ENCODE results near the gene UGT1A9.

UGT1A9 gene

DNA sequence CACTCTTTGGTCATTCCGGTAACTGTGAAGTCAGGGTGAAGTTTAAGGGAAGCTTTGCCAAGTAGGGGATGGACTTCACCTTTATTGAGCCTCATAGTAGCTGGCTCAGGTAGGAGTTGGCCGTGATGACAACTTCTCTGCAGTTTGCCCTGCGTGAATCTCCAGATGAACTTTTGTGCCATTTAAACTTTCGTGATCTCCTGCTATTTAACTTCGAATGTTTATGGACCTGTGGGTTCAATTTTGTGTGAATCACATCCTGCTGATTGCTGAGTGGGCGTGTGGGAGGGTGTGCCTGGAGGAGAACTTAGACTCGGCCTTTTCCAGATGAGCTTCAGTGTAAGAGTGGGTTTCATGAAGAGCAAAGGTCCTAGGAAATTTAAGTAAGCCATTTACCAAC is 92.6 kb downstream of the UGT1A9 start:
- no peak for FAIRE-seq

- FAIRE-seq: no peak
Measured at GRCh38 chr2:233764761-233765160, 93.1 kb downstream of the UGT1A9 start.

GRCh38 chr2:233766416-233766815 is 94.7 kb downstream of the UGT1A9 start:
- no peak for FAIRE-seq

- FAIRE-seq: no peak
Measured at GRCh38 chr2:233768076-233768475, 96.4 kb downstream of the UGT1A9 start.

GRCh38 chr2:233769260-233769659 is 97.6 kb downstream of the UGT1A9 start:
- FAIRE-seq: no peak

DNA sequence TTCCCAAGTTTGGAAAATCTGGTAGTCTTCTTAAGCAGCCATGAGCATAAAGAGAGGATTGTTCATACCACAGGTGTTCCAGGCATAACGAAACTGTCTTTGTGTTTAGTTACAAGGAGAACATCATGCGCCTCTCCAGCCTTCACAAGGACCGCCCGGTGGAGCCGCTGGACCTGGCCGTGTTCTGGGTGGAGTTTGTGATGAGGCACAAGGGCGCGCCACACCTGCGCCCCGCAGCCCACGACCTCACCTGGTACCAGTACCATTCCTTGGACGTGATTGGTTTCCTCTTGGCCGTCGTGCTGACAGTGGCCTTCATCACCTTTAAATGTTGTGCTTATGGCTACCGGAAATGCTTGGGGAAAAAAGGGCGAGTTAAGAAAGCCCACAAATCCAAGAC is 100.5 kb downstream of the UGT1A9 start:
- FAIRE-seq: no peak

DNA sequence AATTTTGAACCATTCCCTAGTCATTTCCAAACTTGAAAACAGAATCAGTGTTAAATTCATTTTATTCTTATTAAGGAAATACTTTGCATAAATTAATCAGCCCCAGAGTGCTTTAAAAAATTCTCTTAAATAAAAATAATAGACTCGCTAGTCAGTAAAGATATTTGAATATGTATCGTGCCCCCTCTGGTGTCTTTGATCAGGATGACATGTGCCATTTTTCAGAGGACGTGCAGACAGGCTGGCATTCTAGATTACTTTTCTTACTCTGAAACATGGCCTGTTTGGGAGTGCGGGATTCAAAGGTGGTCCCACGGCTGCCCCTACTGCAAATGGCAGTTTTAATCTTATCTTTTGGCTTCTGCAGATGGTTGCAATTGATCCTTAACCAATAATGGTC is 100.9 kb downstream of the UGT1A9 start:
- FAIRE-seq: no peak

DNA sequence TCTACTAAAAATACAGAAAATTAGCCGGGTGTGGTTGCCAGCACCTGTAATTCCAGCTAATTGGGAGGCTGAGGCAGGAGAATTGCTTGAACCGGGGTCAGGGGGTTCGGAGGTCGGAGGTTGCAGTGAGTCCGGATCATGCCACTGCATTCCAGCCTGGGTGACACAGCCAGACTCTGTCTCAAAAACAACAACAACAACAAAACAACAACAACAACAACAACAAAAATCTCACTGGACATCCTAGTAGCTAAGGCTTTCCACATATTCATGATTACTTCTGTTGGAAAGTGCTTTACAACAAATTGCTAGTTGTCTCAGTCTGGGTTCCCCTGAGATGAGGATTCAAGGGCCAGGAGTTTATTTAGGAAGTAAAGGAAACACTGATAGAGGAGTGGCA is 102.2 kb downstream of the UGT1A9 start:
- FAIRE-seq: no peak

- FAIRE-seq: no peak
Measured at GRCh38 chr2:233775414-233775813, 103.7 kb downstream of the UGT1A9 start.

DNA sequence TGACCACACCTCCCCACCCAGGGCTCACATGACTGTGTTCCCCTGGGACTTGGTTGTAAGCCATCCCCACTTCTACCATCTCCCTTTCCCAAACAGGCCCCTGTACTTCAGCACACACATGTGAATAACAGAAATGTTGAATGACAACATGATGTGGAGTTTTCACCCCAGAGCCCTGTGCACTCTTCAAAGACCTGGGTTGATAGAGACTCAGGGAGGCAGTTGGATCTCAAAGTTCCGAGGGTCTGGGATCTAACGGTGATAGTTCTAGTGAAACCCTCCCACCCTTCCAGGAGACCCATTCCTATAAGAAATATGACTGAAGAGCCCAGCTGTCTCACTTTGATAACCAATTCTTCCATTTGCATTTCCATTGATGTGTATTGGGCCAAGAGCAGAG is 106.3 kb downstream of the UGT1A9 start, which contains the start of gene MROH2A:
TSS of gene MROH2A (plus strand) at position 301 of the 400 bp plus-strand sequence. CDS start 1,029 bp downstream, outside the sequence.
- no peak for FAIRE-seq

GRCh38 chr2:233779722-233780121 is 108.0 kb downstream of the UGT1A9 start:
- FAIRE-seq: no peak

GRCh38 chr2:233780771-233781170 is 109.1 kb downstream of the UGT1A9 start:
- no peak for FAIRE-seq

GRCh38 chr2:233789554-233789953 is 117.9 kb downstream of the UGT1A9 start:
- FAIRE-seq: no peak

- no peak for FAIRE-seq
Measured at GRCh38 chr2:233791151-233791882, 119.6 kb downstream of the UGT1A9 start.

DNA sequence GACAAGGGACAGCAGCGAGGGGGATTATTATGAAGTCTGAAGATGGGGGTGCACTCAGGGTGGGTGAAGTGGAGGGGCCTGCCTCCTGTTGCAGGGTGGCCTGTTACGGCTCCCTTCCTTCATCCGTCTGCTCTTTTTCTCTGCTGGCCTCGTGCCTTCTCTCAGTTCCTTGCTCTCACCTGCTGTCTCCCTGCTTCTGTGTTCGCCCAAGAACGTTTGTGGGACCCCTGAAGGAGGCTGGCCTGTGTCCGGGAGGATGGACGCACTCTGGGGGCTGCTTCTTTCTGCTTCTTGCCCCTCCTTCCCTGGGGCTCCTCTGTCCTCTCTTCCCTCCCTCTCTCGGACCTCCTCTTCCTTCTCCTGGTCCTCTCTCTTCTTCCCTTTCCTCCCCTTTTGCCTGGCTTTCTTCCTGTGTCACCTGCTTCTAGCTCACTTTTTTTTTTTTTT is 120.2 kb downstream of the UGT1A9 start:
- FAIRE-seq: no peak

GRCh38 chr2:233792720-233793119 is 121.0 kb downstream of the UGT1A9 start:
- no peak for FAIRE-seq

- no peak for FAIRE-seq
Measured at GRCh38 chr2:233793465-233794127, 121.9 kb downstream of the UGT1A9 start.

- no peak for FAIRE-seq
Measured at GRCh38 chr2:233794128-233794658, 122.5 kb downstream of the UGT1A9 start.

DNA sequence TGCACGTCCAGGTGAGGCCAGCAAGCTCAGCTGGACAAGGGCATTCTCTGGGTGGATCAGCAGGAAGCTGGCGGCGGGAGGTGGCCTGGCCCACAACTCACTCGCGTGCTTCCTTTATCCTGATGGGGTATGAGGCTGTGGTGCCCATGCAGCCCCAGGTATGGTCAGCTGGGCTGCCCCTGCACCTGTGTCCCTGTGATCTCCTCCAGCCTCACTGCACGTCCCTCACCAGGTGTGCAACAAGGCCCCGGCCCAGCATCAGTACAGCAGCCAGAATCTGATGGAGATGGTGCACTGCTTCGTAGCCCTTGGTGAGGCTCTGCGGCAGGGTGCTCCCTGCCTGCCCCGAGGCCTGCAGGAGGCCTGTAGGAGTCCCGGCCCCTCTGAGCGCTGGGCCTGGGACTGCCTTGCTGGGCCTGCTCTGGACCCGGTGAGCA is 124.1 kb downstream of the UGT1A9 start:
- FAIRE-seq: no peak

DNA sequence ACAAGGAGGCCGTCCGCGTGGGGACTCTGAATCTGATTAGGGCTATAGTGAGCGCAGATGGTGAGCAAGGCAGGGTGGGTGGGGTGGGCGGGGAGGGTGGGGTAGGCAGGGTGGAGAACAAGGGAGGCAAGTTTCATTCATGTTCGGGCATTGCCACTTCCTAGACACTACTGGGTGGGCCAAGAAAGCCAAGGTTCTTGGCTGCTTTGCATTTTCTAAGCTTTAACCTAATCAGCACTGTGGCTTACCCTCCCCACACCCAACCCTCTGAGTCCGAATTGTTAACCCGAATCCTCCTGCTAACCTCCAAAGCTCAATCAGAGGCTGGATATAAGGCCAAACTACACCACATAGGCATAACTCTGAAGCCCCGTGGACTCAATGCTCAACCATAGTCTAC is 124.6 kb downstream of the UGT1A9 start:
- no peak for FAIRE-seq

DNA sequence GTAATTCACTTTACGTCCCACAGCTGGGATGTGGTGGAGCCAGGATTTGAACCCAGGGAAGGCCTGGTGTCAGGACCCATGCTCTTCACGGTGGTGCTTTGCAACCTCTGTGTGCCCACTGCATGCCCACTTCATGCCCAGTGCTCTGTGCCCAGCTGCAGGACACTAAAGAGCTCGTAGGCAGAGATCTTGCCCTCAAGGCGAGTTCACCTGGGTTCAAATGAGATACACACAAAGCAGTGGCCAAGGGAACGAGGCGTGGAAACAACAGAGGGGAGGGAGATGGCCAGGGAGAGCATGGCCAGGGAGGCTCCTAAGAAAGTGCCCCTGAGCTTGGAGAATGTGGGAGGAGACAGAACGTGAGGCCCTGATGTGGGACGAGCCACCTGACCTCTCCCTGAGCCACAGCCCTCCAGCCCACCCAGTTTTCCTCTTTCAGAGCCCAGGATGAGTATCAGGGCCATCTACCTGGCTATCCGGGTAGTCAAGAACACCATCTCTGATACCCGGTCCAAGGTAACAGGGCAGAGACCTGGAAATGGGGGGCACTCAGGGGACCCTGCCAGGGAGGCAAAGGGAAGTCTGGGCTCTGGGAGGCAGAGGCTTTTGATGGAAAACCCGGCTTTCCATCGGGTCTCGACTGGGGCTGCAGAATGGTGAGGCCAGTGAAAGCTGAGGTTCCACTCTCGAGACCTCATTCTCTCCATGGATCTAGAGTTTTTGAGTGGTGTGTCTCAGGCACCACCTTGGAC is 126.8 kb downstream of the UGT1A9 start:
- FAIRE-seq: no peak

DNA sequence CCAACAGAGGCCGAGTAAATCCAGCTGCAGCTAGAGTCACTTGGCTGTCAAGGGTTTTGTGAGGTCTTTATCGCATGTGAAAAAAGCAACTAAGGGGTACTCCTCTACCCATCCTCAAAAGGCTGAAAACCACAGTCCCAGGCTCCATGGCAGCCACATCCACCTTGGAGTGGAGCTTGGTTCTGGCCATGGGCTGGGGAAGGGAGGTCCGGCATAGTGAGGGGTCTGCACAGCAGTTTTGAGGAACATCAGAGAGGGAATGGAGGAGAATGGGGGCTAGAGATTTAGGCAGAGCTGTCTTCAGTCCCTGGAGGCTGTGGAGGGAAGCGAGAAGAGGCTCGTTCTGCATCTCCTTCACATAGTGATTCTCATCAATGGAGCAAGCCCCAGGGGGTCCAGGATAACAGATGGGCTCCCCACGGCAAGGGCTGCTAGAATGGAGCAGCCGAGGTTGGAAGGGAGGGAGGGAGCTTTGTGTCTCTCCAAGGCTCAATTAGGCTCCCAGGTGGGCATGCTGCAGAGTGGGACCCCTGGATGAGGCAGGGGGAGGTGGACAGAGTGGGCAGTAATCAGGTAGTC is 127.5 kb downstream of the UGT1A9 start:
- FAIRE-seq: no peak

- no peak for FAIRE-seq
Measured at GRCh38 chr2:233799716-233800115, 128.0 kb downstream of the UGT1A9 start.

Measured in colon (tissue), 2 donors.